ENCODE data around the gene LMBRD2. TPM values are rescaled to one million over a fixed set of nuclear protein-coding genes. Genes with fewer than 3 reads are reported as not detected.

LMBRD2 gene
- total and polyA plus RNA-seq, 2 donors (not counting 3 experiments of a cell fraction or from before 2014, with no cell fraction given): 1.2 to 5.2 TPM

- no peak overlapping the region for H2AFZ ChIP-seq (ENCODE audit: low read depth, low read length)
- H3K9ac ChIP-seq (replicated peaks; ENCODE audit: extremely low read depth, insufficient read depth, low read length): no peak overlapping the region
- no peak overlapping the region for H3K4me3 ChIP-seq (replicated peaks in 1 of 3; ENCODE audit: insufficient read depth in 1 of 3, low read depth in 1 of 3, low read length in 3 of 3)
- FAIRE-seq (peak; percentile 62), DNase-seq (ENCODE audit: low read depth, low spot score) (peak; percentile 49)
- CTCF ChIA-PET: interaction anchor here (0.6 to 6.6 kb wide), 14 partner anchors 9 to 600 kb away, joined by 3 to 83 read pairs (median 4); no protein-coding TSS in a partner anchor
- no peaks in the 10 kb centered on the region for H4K20me1 ChIP-seq (replicated peaks; ENCODE audit: control insufficient read depth, extremely low read depth, insufficient read depth, low read length)
- H3K9me3 ChIP-seq (replicated peaks; ENCODE audit: control insufficient read depth, insufficient read depth, low read length): no peaks in the 10 kb centered on the region
- H3K36me3 ChIP-seq (ENCODE audit: control insufficient read depth in 2 of 2, extremely low read depth in 1 of 2, insufficient read depth in 2 of 2, low read length in 2 of 2): no peaks in the 10 kb centered on the region
- no TSS peak for BruUV-seq (replicated peaks)
- H3K79me2 ChIP-seq (ENCODE audit: control insufficient read depth, insufficient read depth, low read length): no peaks in the 10 kb centered on the region
- no peak overlapping the region for H3K27ac ChIP-seq (ENCODE audit: insufficient read depth, low read depth, low read length)
- H3K9me1 ChIP-seq (replicated peaks; ENCODE audit: control insufficient read depth, extremely low read depth, insufficient read depth, low read length): no peaks in the 10 kb centered on the region
- peaks cover 2% of the 10 kb centered on the region in 2 experiments for H3K27me3 ChIP-seq (ENCODE audit: control insufficient read depth in 2 of 2, insufficient read depth in 2 of 2, low read length in 2 of 2)
- intact Hi-C loops (cut with micrococcal nuclease) (loop anchor here (1.0 kb wide), 1 partner anchor 11 kb away; no protein-coding TSS in a partner anchor), dilution Hi-C loops (cut with MboI; ENCODE audit: extremely low pct_ligation_motif_present, low sequenced_read_pairs) (no loop called here)
- no peaks in the 10 kb centered on the region for H3K4me1 ChIP-seq (ENCODE audit: control insufficient read depth, extremely low read depth, insufficient read depth, low read length)
- no peak for TF ChIP-seq EZH2 (IDR thresholded peaks at IDR 0.05; ENCODE audit: borderline replicate concordance, low read depth, low read length, severe bottlenecking)
- TF ChIP-seq, protein P1, sequence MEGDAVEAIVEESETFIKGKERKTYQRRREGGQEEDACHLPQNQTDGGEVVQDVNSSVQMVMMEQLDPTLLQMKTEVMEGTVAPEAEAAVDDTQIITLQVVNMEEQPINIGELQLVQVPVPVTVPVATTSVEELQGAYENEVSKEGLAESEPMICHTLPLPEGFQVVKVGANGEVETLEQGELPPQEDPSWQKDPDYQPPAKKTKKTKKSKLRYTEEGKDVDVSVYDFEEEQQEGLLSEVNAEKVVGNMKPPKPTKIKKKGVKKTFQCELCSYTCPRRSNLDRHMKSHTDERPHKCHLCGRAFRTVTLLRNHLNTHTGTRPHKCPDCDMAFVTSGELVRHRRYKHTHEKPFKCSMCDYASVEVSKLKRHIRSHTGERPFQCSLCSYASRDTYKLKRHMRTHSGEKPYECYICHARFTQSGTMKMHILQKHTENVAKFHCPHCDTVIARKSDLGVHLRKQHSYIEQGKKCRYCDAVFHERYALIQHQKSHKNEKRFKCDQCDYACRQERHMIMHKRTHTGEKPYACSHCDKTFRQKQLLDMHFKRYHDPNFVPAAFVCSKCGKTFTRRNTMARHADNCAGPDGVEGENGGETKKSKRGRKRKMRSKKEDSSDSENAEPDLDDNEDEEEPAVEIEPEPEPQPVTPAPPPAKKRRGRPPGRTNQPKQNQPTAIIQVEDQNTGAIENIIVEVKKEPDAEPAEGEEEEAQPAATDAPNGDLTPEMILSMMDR (IDR thresholded peaks at IDR 0.05; ENCODE audit: extremely low read depth in 1 of 2, insufficient read depth in 1 of 2, low read depth in 1 of 2, low read length in 2 of 2): peak; percentile 27 to 58
- H3K4me2 ChIP-seq (ENCODE audit: insufficient read depth, low read length): no peak overlapping the region
- POLR2A ChIA-PET: no interaction called here
These were observed 61.7 kb downstream of the LMBRD2 start for GRCh38 chr5:36089989-36090388.

DNA sequence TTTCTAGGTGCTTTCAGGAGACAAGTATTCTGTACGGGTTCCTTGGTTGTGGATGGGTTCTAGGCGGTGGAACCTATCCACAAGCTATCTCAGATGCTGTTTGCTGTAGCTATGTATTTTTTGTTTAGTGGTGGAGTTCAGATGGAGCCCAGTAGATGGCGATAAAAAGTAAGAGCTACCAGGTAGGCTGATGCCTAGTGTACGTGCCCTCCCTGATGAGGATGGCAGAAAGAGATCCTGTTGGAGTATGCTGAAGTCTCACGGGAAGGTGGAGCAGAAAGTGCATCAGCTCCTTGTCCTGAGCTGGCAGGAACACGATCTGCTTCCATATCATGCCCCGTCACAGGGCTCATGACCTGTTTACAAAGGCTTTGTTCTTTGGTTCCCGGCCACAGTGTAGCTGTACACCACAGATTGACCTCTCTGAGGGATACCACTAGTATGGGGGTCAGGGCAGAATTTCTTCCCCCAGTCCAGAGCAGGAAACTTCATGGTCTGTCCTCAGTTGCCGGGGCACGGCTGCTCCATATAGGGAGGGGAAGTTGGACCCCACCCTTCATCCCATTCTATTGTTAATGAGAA is 72.4 kb downstream of the LMBRD2 start:
- ChIA-PET POLR2A (no interaction called here), CTCF (interaction anchor here (0.6 to 4.3 kb wide), 65 partner anchors 11 to 1663 kb away, joined by 3 to 83 read pairs (median 5); partner anchors contain the start of genes LMBRD2, NADK2, RANBP3L and SKP2)
- Histone ChIP-seq H3K4me2 (ENCODE audit: insufficient read depth, low read length) (no peak overlapping the region), H3K4me1 (ENCODE audit: control insufficient read depth, extremely low read depth, insufficient read depth, low read length) (no peaks in the 10 kb centered on the region), H3K36me3 (ENCODE audit: control insufficient read depth in 2 of 2, extremely low read depth in 1 of 2, insufficient read depth in 2 of 2, low read length in 2 of 2) (no peaks in the 10 kb centered on the region), H3K27me3 (ENCODE audit: control insufficient read depth in 2 of 2, insufficient read depth in 2 of 2, low read length in 2 of 2) (peaks cover 2 to 8% of the 10 kb centered on the region in 2 experiments), H3K79me2 (ENCODE audit: control insufficient read depth, insufficient read depth, low read length) (no peaks in the 10 kb centered on the region), H4K20me1 (replicated peaks; ENCODE audit: control insufficient read depth, extremely low read depth, insufficient read depth, low read length) (no peaks in the 10 kb centered on the region), H3K9me1 (replicated peaks; ENCODE audit: control insufficient read depth, extremely low read depth, insufficient read depth, low read length) (no peaks in the 10 kb centered on the region), H3K4me3 (replicated peaks in 1 of 3; ENCODE audit: insufficient read depth in 1 of 3, low read depth in 1 of 3, low read length in 3 of 3) (no peak overlapping the region), H3K27ac (ENCODE audit: insufficient read depth, low read depth, low read length) (no peak overlapping the region), H3K9me3 (replicated peaks; ENCODE audit: control insufficient read depth, insufficient read depth, low read length) (no peaks in the 10 kb centered on the region), H3K9ac (replicated peaks; ENCODE audit: extremely low read depth, insufficient read depth, low read length) (no peak overlapping the region), H2AFZ (ENCODE audit: low read depth, low read length) (peak overlapping the region; percentile 63)
- TF ChIP-seq POLR2A (IDR thresholded peaks at IDR 0.05; ENCODE audit: low read depth, low read length): no peak
- TF ChIP-seq, protein P1 (IDR thresholded peaks at IDR 0.05; ENCODE audit: extremely low read depth in 1 of 2, insufficient read depth in 1 of 2, low read depth in 1 of 2, low read length in 2 of 2): peak; percentile 48 to 65
- intact Hi-C loops (cut with micrococcal nuclease): loop anchor here (1.0 kb wide), 6 partner anchors 11 to 614 kb away; partner anchors contain the start of genes LMBRD2 and NADK2
- dilution Hi-C loops (cut with MboI; ENCODE audit: extremely low pct_ligation_motif_present, low sequenced_read_pairs): no loop called here
- no TSS peak for BruUV-seq (replicated peaks)
- DNase-seq (ENCODE audit: low read depth, low spot score) (peak; percentile 62), FAIRE-seq (peak; percentile 67)

All from endothelial cell of umbilical vein (primary cell).